Activated CD4-positive, alpha-beta T cell treated with anti-CD3 and anti-CD28 coated beads, Interleukin-2, amount 50 U/mL, for 16 hours (primary cell): Measurements from ENCODE around the gene MAP3K10.

Experiments
- DNase-seq: peaks from one replicate; pipeline ENCODE4 v3.0.0-alpha.2; 2020

Gene MAP3K10

GRCh38 chr19:40174092-40174491 is 17.1 kb upstream of the MAP3K10 start:
- no peak for DNase-seq

- DNase-seq: no peak
These were observed 15.4 kb upstream of the MAP3K10 start for GRCh38 chr19:40175820-40176219.

- DNase-seq: no peak
These were observed 13.7 kb upstream of the MAP3K10 start for GRCh38 chr19:40177286-40178070.

DNA sequence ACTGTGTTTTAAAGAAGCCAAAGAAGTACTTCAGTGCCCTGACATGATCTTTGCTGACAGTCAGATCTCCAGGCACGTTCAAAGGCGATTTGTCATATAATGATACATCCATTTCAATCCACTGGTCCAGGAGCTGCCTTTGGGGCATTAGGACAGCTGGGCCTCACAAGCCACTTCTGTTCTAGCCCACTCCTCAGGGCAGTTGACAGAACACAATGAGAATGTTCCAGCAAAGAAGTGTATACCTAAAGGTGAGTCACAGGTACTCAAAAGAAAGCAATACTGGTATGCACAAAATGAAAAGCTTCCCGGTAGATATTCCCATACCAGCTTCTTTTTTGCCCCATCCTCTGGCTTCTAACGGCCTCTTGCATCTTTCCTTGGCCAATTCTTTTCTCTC is 12.5 kb upstream of the MAP3K10 start:
- no peak for DNase-seq

- no peak for DNase-seq
These were observed 7.0 kb upstream of the MAP3K10 start for GRCh38 chr19:40184273-40184672.

- DNase-seq: peak; percentile 14
These were observed 815 bp downstream of the MAP3K10 start for GRCh38 chr19:40191836-40192646.

- no peak for DNase-seq
These were observed 1.7 kb downstream of the MAP3K10 start for GRCh38 chr19:40192758-40193586.

- no peak for DNase-seq
These were observed 2.3 kb downstream of the MAP3K10 start for GRCh38 chr19:40193587-40193849.

- DNase-seq: no peak
These were observed 7.2 kb downstream of the MAP3K10 start for GRCh38 chr19:40198272-40198990.

DNA sequence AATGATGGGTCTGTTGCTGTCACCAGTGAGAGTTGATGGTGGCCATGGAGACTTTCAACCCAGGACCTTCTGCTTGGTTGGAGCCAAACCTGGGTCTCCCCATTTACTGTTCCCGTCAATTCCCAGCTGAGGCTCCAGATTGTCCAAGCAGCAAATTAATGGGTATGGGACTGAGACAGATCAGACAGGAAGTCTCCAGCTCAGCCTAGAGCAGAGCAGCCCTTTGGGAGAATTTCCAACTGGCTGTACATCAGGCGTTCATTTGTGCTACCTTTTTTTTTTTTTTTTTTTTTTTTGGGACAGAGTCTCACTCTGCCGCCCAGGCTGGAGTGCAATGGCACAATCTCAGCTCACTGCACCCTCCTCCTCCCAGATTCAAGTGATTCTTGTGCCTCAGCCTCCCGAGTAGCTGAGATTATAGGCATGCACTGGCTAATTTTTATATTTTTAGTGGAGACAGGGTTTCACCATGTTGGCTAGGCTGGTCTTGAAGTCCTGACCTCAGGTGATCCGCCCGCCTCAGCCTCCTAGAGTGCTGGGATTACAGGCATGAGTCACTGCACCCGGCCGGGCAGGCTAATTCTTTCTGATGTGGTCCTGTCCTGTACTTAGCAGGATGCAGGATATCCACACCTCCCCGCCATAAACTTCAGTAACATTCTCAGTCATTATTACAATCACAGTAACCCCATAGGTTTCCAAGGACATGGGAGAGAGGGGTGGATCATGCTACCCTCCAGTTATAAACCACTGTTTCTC is 9.3 kb downstream of the MAP3K10 start:
- no peak for DNase-seq

- no peak for DNase-seq
These were observed 13.2 kb downstream of the MAP3K10 start for GRCh38 chr19:40204381-40204780.

- no peak for DNase-seq
These were observed 14.5 kb downstream of the MAP3K10 start for GRCh38 chr19:40205760-40206159.

DNA sequence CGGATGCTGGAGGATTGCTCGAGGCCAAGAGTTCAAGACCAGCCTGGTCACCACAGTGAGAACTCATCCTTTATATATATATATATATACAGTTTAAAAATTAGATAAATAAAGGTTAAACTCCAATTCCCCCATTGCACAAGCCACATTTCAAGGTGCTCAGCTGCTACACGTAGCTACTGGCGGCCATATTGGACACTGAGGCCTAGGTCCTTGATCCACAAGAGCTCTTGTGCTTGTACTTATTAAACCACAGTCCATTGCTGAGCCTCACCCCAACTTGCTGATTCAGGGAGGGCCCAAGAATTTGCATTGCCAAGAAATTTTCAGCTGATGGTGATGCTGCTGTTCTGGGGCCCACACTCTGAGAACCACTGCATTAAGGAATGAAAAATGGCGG is 17.4 kb downstream of the MAP3K10 start:
- no peak for DNase-seq

- DNase-seq: no peak
These were observed 19.7 kb downstream of the MAP3K10 start for GRCh38 chr19:40210889-40211288.

- DNase-seq: no peak
These were observed 22.1 kb downstream of the MAP3K10 start for GRCh38 chr19:40213251-40213829.

- no peak for DNase-seq
These were observed 22.8 kb downstream of the MAP3K10 start for GRCh38 chr19:40213882-40214570.

GRCh38 chr19:40214936-40215335 is 23.7 kb downstream of the MAP3K10 start:
- no peak for DNase-seq

- DNase-seq: no peak
These were observed 25.0 kb downstream of the MAP3K10 start for GRCh38 chr19:40216013-40216776.

GRCh38 chr19:40216777-40217026 is 25.5 kb downstream of the MAP3K10 start:
- no peak for DNase-seq

- DNase-seq: peak; percentile 33
These were observed 26.0 kb downstream of the MAP3K10 start for GRCh38 chr19:40217027-40217810.
